Measurements from ENCODE around the gene SNHG17.
"Not testable (repeated sequence)": the region's sequence is repeated elsewhere in the genome, so short reads cannot be mapped to it uniquely, and the experiment has no call there.

SNHG17 gene

GRCh38 chr20:38447251-38447661, 12.1 kb upstream of the SNHG17 start:
- no peak for DNase-seq

GRCh38 chr20:38446441-38447209, 11.5 kb upstream of the SNHG17 start:
- DNase-seq: peak; percentile 37

- DNase-seq: no peak
Observed at GRCh38 chr20:38445901-38446425, 10.8 kb upstream of the SNHG17 start.

GRCh38 chr20:38445381-38445796, 10.3 kb upstream of the SNHG17 start:
- no peak for DNase-seq

- no peak for DNase-seq
Observed at GRCh38 chr20:38441916-38442315, 6.8 kb upstream of the SNHG17 start.

GRCh38 chr20:38441110-38441509, 6.0 kb upstream of the SNHG17 start:
- DNase-seq: not testable (repeated sequence)

- DNase-seq: no peak
Observed at GRCh38 chr20:38437796-38438195, 2.7 kb upstream of the SNHG17 start.

GRCh38 chr20:38435555-38435939, 419 bp upstream of the SNHG17 start:
- no peak for DNase-seq

- DNase-seq: no peak
Observed at GRCh38 chr20:38434301-38434741, 807 bp downstream of the SNHG17 start.

GRCh38 chr20:38433304-38433972, 1.7 kb downstream of the SNHG17 start:
- no peak for DNase-seq

- DNase-seq: not testable (repeated sequence)
Observed at GRCh38 chr20:38432870-38433269, 2.3 kb downstream of the SNHG17 start.

- DNase-seq: no peak
Observed at GRCh38 chr20:38432292-38432691, 2.8 kb downstream of the SNHG17 start.

GRCh38 chr20:38430679-38431325, 4.3 kb downstream of the SNHG17 start:
- DNase-seq: no peak

- DNase-seq: no peak
Observed at GRCh38 chr20:38429301-38429700, 5.8 kb downstream of the SNHG17 start.

- no peak for DNase-seq
Observed at GRCh38 chr20:38428800-38429199, 6.3 kb downstream of the SNHG17 start.

- no peak for DNase-seq
Observed at GRCh38 chr20:38427655-38428023, 7.5 kb downstream of the SNHG17 start.

GRCh38 chr20:38426006-38426897, 8.9 kb downstream of the SNHG17 start:
- DNase-seq: no peak

GRCh38 chr20:38424401-38424800, 10.7 kb downstream of the SNHG17 start:
- no peak for DNase-seq

- no peak for DNase-seq
Observed at GRCh38 chr20:38423541-38423940, 11.6 kb downstream of the SNHG17 start.

GRCh38 chr20:38421915-38422314, 13.2 kb downstream of the SNHG17 start:
- no peak for DNase-seq

GRCh38 chr20:38420388-38421085, 14.6 kb downstream of the SNHG17 start:
- no peak for DNase-seq
